ENCODE data around the gene ZNF768.

Gene ZNF768

GRCh38 chr16:30509081-30509765 lies 17.1 kb downstream of the ZNF768 start:
- H3K9ac ChIP-seq (ENCODE audit: low read length), result no peak overlapping the region
- H3K36me3 ChIP-seq (ENCODE audit: control insufficient read depth, insufficient read depth, low read length), result no peaks in the 10 kb centered on the region

GRCh38 chr16:30503403-30504296 lies 22.7 kb downstream of the ZNF768 start:
- Histone ChIP-seq H3K27me3 (ENCODE audit: control insufficient read depth, insufficient read depth, low read length) (no peaks in the 10 kb centered on the region), H3K9me3 (ENCODE audit: control insufficient read depth, low read length) (no peaks in the 10 kb centered on the region), H3K36me3 (ENCODE audit: control insufficient read depth, insufficient read depth, low read length) (no peaks in the 10 kb centered on the region), H3K9ac (ENCODE audit: low read length) (no peak overlapping the region), H3K4me3 (ENCODE audit: low read length) (no peak overlapping the region), H3K4me1 (ENCODE audit: control insufficient read depth, insufficient read depth, low read length) (no peaks in the 10 kb centered on the region)

More at GRCh38 chr16:30509081-30509765, 17.1 kb downstream of the ZNF768 start:
- no peaks in the 10 kb centered on the region for H3K4me1 ChIP-seq (ENCODE audit: control insufficient read depth, insufficient read depth, low read length)
- no peak overlapping the region for H3K4me3 ChIP-seq (ENCODE audit: low read length)
- H3K27me3 ChIP-seq (ENCODE audit: control insufficient read depth, insufficient read depth, low read length), result no peaks in the 10 kb centered on the region
- no peaks in the 10 kb centered on the region for H3K9me3 ChIP-seq (ENCODE audit: control insufficient read depth, low read length)

- Histone ChIP-seq H3K27me3 (ENCODE audit: control insufficient read depth, insufficient read depth, low read length) (no peaks in the 10 kb centered on the region), H3K4me3 (ENCODE audit: low read length) (no peak overlapping the region), H3K4me1 (ENCODE audit: control insufficient read depth, insufficient read depth, low read length) (no peaks in the 10 kb centered on the region), H3K9ac (ENCODE audit: low read length) (no peak overlapping the region), H3K36me3 (ENCODE audit: control insufficient read depth, insufficient read depth, low read length) (no peaks in the 10 kb centered on the region), H3K9me3 (ENCODE audit: control insufficient read depth, low read length) (no peaks in the 10 kb centered on the region)
Observed at GRCh38 chr16:30499284-30499683, 27.1 kb downstream of the ZNF768 start.

GRCh38 chr16:30494709-30495108 lies 31.7 kb downstream of the ZNF768 start:
- no peak overlapping the region for H3K9ac ChIP-seq (ENCODE audit: low read length)
- H3K9me3 ChIP-seq (ENCODE audit: control insufficient read depth, low read length), result no peaks in the 10 kb centered on the region
- no peak overlapping the region for H3K4me3 ChIP-seq (ENCODE audit: low read length)
- no peaks in the 10 kb centered on the region for H3K36me3 ChIP-seq (ENCODE audit: control insufficient read depth, insufficient read depth, low read length)
- no peaks in the 10 kb centered on the region for H3K27me3 ChIP-seq (ENCODE audit: control insufficient read depth, insufficient read depth, low read length)
- no peaks in the 10 kb centered on the region for H3K4me1 ChIP-seq (ENCODE audit: control insufficient read depth, insufficient read depth, low read length)

- H3K27me3 ChIP-seq (ENCODE audit: control insufficient read depth, insufficient read depth, low read length), result no peaks in the 10 kb centered on the region
- H3K9me3 ChIP-seq (ENCODE audit: control insufficient read depth, low read length), result no peaks in the 10 kb centered on the region
- H3K4me1 ChIP-seq (ENCODE audit: control insufficient read depth, insufficient read depth, low read length), result no peaks in the 10 kb centered on the region
Observed at GRCh38 chr16:30493941-30494488, 32.4 kb downstream of the ZNF768 start.

GRCh38 chr16:30491744-30492308 lies 34.5 kb downstream of the ZNF768 start:
- Histone ChIP-seq H3K9me3 (ENCODE audit: control insufficient read depth, low read length) (no peaks in the 10 kb centered on the region), H3K4me3 (ENCODE audit: low read length) (no peak overlapping the region), H3K9ac (ENCODE audit: low read length) (no peak overlapping the region), H3K27me3 (ENCODE audit: control insufficient read depth, insufficient read depth, low read length) (no peaks in the 10 kb centered on the region), H3K36me3 (ENCODE audit: control insufficient read depth, insufficient read depth, low read length) (no peaks in the 10 kb centered on the region), H3K4me1 (ENCODE audit: control insufficient read depth, insufficient read depth, low read length) (no peaks in the 10 kb centered on the region)

More at GRCh38 chr16:30493941-30494488, 32.4 kb downstream of the ZNF768 start:
- H3K9ac ChIP-seq (ENCODE audit: low read length), result no peak overlapping the region
- H3K4me3 ChIP-seq (ENCODE audit: low read length), result no peak overlapping the region
- H3K36me3 ChIP-seq (ENCODE audit: control insufficient read depth, insufficient read depth, low read length), result no peaks in the 10 kb centered on the region

- Histone ChIP-seq H3K27me3 (ENCODE audit: control insufficient read depth, insufficient read depth, low read length) (no peaks in the 10 kb centered on the region), H3K4me3 (ENCODE audit: low read length) (no peak overlapping the region), H3K9ac (ENCODE audit: low read length) (no peak overlapping the region), H3K9me3 (ENCODE audit: control insufficient read depth, low read length) (no peaks in the 10 kb centered on the region), H3K4me1 (ENCODE audit: control insufficient read depth, insufficient read depth, low read length) (no peaks in the 10 kb centered on the region), H3K36me3 (ENCODE audit: control insufficient read depth, insufficient read depth, low read length) (no peaks in the 10 kb centered on the region)
Observed at GRCh38 chr16:30491229-30491628, 35.1 kb downstream of the ZNF768 start.

GRCh38 chr16:30490210-30490609 lies 36.2 kb downstream of the ZNF768 start:
- no peak overlapping the region for H3K9ac ChIP-seq (ENCODE audit: low read length)
- H3K4me3 ChIP-seq (ENCODE audit: low read length), result no peak overlapping the region
- no peaks in the 10 kb centered on the region for H3K4me1 ChIP-seq (ENCODE audit: control insufficient read depth, insufficient read depth, low read length)
- H3K27me3 ChIP-seq (ENCODE audit: control insufficient read depth, insufficient read depth, low read length), result no peaks in the 10 kb centered on the region
- H3K9me3 ChIP-seq (ENCODE audit: control insufficient read depth, low read length), result no peaks in the 10 kb centered on the region
- no peaks in the 10 kb centered on the region for H3K36me3 ChIP-seq (ENCODE audit: control insufficient read depth, insufficient read depth, low read length)

GRCh38 chr16:30488764-30489605 lies 37.4 kb downstream of the ZNF768 start:
- Histone ChIP-seq H3K9ac (ENCODE audit: low read length) (no peak overlapping the region), H3K4me1 (ENCODE audit: control insufficient read depth, insufficient read depth, low read length) (no peaks in the 10 kb centered on the region), H3K4me3 (ENCODE audit: low read length) (no peak overlapping the region), H3K27me3 (ENCODE audit: control insufficient read depth, insufficient read depth, low read length) (no peaks in the 10 kb centered on the region), H3K36me3 (ENCODE audit: control insufficient read depth, insufficient read depth, low read length) (no peaks in the 10 kb centered on the region), H3K9me3 (ENCODE audit: control insufficient read depth, low read length) (no peaks in the 10 kb centered on the region)

- H3K9ac ChIP-seq (ENCODE audit: low read length), result no peak overlapping the region
- H3K27me3 ChIP-seq (ENCODE audit: control insufficient read depth, insufficient read depth, low read length), result no peaks in the 10 kb centered on the region
- no peaks in the 10 kb centered on the region for H3K36me3 ChIP-seq (ENCODE audit: control insufficient read depth, insufficient read depth, low read length)
- no peaks in the 10 kb centered on the region for H3K4me1 ChIP-seq (ENCODE audit: control insufficient read depth, insufficient read depth, low read length)
- H3K4me3 ChIP-seq (ENCODE audit: low read length), result no peak overlapping the region
- no peaks in the 10 kb centered on the region for H3K9me3 ChIP-seq (ENCODE audit: control insufficient read depth, low read length)
Observed at GRCh38 chr16:30485818-30486436, 40.4 kb downstream of the ZNF768 start.

- Histone ChIP-seq H3K27me3 (ENCODE audit: control insufficient read depth, insufficient read depth, low read length) (no peaks in the 10 kb centered on the region), H3K36me3 (ENCODE audit: control insufficient read depth, insufficient read depth, low read length) (no peaks in the 10 kb centered on the region), H3K9ac (ENCODE audit: low read length) (no peak overlapping the region), H3K4me1 (ENCODE audit: control insufficient read depth, insufficient read depth, low read length) (no peaks in the 10 kb centered on the region), H3K9me3 (ENCODE audit: control insufficient read depth, low read length) (no peaks in the 10 kb centered on the region), H3K4me3 (ENCODE audit: low read length) (no peak overlapping the region)
Observed at GRCh38 chr16:30484887-30485286, 41.5 kb downstream of the ZNF768 start.

Measured in mucosa of stomach (tissue), 1 donor.